Measurements from ENCODE around the gene PIGR.
"Not testable (repeated sequence)": the region's sequence is repeated elsewhere in the genome, so short reads cannot be mapped to it uniquely, and the experiment has no call there.

PIGR gene

DNA sequence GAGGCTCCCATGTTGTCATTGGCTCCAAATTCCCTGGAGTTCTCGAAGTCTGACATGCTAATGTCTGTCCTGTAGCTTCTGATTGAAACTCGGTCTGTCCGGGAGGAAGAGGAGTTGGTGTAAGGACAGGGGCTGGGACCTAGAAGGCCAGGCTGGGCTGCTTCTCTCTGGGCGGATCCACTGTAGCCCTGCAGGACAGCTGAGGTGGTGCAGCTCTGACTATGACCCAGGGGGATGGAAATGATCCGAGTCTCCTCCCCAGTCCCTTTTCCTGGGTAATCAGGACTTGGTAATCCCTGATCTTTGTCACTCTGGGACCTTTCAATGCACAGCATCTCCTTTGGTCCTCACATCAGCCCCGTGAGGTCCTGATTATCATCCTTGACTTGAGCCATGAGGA lies 14.6 kb downstream of the PIGR start:
- DNase-seq, result no peak

DNA sequence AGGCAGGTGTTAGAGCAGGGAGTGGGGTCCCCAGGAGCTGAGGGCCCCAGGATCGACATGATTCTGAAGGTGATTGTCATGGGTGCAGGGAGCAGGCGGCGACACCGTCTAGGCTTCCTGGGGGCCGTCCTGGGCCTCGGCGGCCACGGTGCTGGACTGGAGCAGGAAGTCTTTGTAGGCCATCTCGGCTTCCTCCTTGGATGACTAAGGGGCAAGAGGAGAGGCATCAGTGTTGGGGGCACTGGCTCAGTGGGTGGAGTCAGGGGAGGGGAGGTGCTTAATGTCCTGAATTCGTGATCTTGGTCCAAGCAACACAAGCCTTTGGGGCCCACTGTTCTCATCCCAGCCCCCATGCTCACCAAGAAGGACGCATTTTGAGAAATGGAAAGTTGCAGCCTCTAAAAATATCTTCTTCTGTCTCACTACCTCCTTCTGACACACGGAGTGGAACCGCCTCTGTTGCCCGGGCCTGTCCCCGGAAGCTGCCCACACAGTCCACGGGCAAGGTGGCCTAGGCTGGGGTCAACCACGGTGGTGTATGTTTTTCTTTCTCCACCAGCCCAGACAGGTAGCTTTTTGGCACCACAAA lies 16.0 kb downstream of the PIGR start:
- peak; percentile 36 for DNase-seq

DNA sequence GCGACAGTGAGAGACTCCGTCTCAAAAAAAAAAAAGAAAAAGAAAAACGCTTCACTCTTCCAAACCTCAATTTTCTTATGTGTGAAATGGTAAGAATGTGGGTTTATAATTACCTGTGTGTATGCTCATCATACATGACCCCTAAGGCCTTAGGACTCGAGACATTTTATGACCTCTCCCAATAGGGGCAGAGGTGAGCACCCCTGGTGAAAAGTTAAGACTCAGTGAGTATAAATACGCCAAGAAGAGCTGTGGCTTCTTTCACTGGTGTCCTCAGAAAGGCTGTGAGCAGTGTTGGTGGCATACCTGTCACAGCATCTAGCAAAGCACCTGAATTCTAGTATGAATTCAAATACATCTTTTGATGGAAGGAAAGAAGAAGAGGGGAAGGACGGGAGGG lies 16.7 kb downstream of the PIGR start:
- DNase-seq, result no peak

DNA sequence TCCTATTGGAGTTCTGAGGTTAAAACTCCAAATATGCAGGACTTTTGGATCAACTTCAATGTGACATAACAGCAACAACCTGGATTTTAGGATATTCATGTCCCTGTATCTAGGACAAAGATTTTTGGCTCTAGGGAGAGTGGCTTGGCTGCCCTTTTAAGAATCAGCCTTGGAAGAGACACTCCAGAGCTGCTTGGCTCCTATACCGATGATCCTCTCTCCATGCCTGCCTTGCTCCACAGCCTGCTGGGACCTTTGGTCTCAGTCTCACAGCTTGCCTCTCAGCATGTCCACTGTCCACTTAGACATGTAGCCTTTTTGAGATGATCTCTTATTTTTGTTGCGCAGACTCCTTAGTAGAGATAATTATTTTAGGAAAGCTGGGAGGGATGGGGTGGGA lies 20.0 kb downstream of the PIGR start:
- no peak for DNase-seq

DNA sequence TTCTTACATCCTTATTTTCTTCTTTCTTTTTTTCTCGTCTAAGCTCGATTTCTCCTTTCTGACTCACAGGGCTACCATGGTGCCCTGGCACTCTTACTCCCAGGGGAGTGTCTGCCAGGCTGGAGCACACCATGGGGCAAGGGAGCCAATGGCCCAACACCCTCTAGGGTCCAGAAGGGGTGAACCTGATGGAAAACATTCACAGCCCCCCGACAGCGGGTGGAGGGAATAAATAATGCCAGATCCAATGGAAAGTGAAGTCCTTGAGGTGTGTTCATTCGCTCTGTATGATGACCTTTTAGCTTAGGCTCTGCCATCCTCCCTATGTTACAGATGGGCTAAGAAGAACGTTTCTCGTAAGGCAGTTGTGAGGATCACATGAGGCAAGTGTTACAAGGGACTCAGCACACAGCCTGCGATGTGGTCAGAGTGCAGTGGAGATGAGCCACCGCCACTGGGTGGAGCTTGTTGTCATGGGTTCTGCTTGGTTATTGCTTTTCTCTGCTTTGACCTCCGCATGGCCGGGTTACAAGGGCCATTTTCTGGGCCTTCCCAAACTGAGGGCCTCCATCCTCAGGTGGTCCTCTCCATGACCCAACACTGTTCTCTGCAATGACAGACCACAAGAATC lies 21.0 kb downstream of the PIGR start:
- DNase-seq, result peak; percentile 38

DNA sequence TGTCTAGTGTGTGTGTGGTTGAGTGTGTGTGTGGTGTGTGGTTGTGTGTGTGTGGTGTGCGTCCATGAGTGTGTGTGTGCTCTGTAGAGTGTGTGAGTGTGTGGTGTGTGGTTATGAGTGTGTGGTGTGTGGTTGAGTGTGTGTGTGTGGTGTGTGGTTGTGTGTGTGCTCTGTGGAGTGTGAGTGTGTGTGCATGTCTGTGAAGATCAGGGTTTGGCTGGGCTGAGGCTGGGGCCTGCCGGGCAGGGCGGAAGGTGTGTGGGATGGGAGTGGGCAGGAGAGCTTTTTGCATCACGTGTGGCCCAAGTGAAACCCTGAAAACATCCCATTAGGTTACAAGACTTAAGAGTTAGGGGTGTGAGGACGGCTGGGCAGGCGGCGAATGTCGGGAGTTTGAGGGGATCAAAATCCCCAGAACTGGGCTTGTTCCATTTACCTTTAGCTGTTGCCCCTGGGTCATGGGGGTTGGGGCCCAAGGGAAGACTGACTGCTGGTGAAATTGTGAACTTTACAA lies 21.6 kb downstream of the PIGR start:
- peak; percentile 19 for DNase-seq

DNA sequence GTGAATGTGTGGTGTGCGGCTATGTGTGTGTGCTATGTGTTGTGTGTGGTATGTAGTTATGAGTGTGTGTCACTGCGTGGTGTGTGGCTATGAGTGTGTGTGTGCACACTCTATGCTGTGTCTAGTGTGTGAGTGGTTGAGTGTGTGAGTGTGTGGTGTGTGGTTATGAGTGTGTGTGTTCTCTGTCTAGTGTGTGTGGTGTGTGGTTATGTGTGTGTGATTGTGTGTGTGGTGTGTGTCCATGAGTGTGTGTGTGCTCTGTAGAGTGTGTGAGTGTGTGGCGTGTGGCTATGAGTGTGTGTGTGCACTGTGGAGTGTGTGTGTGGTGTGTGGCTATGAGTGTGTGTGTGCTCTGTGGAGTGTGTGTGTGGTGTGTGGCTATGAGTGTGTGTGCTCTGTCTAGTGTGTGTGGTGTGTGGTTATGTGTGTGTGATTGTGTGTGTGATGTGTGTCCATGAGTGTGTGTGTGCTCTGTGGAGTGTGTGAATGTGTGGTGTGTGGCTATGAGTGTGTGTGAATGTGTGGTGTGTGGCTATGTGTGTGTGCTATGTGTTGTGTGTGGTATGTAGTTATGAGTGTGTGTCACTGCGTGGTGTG lies 22.2 kb downstream of the PIGR start:
- not testable (repeated sequence) for DNase-seq

DNA sequence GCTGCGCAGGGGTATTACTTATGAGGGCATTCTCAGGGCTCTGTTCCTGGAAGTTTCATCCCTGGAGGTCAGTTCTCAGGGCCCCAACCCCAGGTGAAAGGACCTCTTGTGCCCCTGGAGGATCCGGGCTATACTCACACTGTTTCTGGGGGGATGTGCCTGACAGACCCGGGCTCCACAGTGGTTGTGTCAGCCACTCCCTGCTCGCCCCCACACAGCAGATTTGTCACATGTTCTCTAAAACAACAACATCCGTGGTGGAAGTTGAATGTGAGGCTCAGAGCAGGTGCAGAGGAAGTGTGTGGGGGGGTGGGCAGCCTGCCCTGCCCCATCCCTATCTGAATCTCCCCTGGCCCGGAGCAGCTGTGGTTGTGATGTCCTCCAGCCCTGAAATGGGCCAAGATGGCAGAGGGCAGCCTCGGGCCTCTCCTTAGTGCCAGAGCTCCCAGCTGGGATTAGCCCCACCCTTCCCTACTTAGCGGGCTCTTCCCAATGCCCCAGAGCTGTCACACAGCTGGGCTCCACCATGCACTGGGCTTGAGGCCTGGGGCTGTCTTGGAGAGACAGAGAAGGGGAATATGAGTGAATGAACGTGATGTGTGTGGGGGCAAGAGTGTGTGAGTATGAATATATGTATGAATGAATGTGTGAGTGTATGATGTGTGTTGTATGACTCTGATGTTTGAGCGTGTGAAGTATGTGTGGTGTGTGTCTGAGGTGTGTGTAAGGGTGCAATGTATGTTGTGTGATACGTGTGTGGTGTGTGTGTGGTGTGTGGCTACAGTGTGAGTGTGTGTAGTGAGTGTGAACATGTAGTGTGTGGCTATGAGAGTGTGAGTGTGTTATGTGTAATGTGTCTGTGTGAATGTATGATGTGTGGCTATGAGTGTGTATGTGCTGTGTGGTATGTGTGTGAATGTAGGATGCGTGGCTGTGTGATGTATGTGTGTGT lies 23.0 kb downstream of the PIGR start:
- peak; percentile 63 for DNase-seq

DNA sequence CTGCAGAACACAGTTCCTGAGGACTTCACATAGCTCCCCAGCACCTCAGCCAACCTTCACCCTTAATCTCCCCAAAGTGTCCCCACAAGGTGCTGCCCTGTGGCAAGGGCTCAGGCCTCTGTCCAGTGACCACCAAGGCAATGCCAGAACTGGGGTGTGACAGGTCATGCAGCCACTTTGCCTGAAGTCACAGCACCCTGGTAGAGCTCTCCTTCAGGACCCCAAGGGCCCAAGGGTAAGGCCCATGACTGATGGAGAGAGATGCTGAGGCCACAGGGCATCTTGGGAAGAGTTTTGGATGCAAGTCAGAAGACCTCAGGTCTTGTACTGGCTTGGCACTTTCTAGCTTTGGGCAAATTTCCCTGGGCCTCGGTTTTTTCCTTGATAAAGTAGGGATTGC lies 23.7 kb downstream of the PIGR start:
- DNase-seq, result no peak

DNA sequence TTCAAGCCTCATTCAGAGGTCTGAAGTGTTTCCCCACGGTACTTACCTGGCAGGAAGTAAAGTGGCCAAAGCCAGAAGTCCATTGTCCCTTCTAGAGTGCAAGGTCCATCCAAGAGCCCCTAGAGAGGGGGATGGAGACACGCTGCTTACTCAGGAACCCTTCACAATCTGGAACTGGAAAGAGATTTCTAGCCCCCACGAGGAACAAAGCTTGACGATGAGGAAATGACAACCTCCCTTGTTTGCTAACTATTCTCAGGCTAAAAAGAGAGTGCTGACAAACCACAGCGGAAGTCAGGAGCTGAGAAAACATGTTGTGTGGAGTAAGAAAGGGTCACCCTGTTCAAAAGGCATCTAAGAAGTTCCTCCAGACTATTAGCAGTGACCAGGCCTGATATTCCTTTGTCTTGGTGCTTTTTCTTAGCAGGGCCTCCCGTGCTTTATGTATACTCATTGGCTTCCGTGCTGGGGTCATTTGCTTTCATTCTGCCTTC lies 24.4 kb downstream of the PIGR start, which contains the start of gene FCMR:
Gene FCMR (minus strand): TSS at position 170 of the 494 bp plus-strand sequence. CDS start 87 bp downstream, at position 83.
- peak; percentile 12 for DNase-seq

DNA sequence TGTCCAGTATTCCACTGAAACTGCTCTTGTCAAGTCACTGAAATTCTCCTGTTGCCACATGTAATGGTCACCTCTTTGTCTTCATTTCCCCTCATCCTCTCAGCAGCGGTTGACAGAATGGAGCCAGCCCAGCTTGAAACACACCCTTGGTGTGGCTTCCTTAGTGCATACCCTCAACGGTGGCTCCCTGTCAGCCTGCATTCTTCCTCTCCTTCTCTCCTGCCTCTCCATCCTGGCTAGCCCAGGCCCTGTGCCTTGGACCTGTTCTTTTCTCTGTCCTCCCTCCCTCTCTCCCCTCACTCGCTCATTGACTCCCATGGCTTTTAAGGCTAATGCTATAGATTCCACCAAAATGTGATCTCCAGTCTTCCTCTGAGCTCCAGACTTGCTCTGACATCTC lies 28.2 kb downstream of the PIGR start:
- DNase-seq, result no peak

DNA sequence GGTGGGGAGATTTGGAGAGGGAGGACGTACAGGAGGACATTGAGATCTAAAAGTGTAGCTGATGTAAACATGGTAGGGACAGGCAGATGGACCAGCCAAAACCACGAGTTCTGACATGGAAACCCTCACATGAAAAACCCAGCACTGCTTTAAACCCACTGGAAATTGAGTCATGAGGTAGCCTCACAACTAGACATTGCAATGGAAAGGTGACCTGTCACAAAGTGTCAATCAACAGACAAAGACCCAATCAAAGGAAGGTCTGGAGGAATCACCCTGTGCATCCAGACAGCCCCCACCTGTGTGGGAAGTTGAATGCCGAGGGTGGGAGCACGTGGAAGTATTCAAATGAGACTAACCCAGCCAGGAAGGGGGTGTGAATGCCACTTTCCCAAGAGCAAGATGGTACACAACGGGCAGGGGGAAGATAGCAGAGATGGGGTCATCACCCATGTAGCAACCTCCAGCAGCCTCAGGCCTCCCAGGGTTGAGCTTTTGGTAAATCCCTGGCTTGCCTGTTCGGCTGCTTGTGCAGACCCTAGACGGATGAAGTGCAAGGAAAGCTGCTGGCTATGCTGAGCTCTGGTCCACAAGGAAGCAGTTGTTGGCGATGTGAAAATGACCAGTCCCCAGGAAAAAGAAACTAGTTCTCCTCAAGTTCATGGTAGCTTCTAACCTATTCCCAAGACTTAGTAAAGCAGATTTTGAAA lies 30.1 kb downstream of the PIGR start:
- DNase-seq, result no peak

DNA sequence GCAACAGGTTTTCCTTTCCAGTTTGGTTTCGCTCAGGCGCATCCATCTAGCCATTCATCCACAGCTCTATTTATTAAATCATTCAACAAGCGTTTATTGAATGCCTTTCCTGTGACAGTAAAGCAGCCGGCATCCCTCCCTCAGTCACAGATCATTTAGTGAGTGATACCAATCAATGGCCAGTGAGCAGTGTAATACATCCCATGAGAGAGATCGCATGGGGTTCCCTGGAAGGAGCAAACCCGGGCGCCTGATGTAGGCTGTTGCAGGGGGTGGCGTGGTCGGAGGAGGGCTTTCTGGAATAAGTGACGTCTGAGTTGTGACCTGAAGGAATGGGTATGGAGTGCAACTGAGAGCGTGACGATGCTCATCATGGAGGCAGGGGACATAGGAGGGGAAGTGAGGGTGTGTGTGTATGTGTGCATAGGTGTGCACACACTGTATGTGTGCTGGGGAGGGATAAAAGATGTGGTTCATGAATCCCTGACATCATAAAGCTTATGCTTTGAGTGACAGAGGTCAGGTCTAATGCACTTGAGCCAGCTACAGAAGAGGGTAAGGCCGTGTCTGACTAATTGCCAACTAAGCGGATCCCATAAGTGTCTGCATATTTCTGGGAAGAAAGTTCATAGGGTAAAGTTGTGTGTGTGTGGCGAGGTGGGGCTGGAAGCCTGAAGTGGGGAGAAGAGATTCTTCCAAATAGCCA lies 31.1 kb downstream of the PIGR start:
- DNase-seq, result no peak

DNA sequence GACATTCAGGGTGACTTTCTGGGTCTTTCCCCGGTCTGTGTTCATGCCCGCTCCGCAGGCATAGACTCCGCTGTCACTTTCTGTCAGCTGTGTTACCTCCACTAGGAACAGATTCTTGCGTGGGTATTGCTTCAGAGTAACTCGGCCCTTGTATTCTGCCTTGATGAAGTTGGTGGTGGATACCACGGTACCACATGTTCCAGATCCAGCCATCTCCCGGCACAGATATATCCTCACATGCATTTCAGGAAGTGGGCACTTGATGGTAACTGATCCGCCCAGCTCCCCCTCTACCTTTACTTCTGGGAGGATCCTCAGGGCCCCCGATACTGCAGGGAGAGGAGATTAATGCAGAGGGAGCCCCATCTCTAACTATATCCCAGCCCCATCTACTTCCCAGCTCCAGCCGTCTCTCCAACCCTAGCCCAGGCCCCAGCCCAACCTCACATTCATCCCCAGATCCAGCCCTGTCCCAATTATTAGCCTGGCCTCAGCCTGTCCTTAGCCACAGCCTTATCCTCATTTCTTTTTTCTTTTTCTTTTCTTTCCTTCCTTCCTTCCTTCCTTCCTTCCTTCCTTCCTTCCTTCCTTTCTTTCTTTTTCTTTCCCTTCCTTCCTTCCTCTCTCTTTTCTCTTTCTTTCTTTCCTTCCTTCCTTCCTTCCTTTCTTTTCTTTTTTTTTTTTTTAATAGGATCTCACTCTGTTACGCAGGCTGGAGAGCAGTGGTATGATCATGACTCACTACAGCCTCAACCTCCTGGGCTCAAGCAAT lies 32.3 kb downstream of the PIGR start:
- DNase-seq, result no peak

DNA sequence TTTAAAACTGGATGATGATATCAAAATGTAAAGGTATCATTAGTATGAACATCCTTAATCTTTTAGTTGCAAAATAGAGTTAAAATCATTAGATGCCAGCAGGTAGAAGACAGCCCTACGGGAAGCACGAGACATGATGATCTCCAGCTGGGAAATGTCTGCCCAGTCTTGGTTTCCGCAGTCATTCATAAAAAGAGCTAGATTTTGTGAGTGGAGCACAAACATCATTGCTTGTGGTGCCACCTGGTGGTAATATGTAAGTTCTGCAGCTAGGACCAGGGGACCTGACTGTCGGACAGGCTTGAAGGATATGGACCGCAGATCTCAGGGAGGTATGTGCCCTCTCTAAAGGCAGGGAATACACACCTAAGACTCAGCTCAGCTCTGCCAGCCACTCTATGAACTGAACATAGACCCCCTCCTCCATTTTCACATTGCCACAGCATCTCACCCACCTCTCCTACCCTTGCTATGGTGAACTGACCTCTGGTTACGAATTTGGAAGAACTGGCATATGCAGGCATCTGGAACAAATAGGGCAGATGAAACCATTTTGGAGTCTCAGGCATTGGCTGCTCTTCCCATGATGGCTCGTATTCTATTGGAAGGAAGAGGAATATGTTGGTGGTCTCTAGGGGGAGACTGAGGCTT lies 33.7 kb downstream of the PIGR start:
- DNase-seq, result peak; percentile 48

DNA sequence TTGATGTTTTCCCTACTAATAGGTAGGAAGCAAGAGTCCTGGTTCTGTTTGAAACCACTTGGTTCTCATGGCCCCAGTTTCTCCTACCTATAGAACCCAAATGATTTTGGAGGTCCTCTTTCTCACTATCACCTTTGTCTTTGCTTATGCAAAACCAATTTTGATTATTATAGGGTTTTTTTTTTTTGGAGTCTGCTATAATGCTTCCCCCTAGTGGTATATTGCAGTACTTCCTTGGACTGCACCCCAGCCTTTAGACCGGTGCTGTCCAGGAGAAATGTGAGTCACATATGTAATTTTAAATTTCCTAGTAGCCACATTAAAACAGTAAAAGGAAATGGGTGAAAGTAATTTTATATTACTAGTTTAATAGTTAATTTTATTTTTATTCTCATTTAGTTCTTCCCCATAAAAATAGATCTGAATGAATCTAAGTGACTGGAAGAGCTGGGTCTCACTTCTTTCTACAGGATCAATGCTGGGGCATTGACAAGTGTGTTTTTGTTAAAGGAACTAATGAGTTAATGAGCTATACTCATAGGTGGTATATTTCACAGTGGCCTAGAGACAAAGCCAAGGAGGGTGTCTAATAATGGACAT lies 35.1 kb downstream of the PIGR start:
- no peak for DNase-seq

DNA sequence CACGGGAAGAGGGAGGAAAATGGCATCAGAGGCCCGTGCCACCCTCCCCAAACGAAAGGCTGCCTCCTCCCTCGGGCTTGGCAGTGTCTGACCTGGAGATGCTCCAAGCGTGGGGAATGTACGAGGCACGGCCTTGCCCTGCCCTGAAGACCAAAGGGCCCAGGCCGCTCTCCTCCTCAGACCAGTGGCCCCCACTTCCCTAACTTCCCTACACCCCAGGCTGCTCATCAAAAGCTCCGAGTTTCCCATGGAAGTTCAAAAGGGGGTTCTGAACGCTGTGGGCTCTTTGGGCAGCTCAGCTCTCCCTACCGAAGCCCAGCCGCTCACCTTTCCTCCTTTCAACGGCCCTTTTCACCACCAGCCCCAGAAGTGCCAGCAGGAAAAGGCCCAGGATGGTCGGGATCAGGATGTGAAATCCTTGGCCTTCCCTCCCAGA lies 36.4 kb downstream of the PIGR start:
- DNase-seq, result no peak

DNA sequence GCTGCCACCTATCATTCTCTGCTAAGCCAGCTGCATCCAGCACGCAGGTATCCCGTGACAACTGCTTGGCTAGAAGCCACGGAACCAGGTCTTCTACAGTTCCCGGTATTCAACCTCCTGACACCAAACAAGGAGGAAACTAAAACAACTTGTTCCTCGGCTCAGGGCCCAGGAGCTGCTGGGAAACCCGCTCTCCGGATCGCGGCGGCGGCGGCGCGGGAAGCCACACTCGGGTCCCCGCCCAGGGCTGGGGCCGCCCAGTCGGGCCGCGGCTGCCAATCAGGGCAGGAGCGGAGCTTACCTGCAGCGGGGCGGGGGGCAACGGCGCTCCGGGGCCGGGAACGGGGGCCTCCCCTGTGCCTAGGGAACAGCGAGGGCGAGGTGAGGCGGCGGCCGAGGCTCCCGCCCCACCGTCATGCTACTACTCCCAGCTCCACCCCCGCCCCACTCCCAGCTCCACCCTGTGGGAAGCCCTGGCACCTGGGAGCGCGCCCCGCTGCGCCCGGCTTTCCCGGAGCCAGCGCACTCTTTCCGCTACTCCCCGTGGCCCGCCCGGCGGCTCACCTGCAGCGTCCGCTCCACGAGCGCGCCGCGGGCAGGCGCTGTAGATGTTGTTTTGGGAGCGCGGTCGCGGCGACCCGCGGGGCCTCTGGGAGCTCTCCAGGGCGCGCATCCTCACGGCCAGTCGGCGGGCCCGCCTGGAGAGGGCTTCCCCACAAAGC lies 36.9 kb downstream of the PIGR start:
- DNase-seq, result peak; percentile 17

DNA sequence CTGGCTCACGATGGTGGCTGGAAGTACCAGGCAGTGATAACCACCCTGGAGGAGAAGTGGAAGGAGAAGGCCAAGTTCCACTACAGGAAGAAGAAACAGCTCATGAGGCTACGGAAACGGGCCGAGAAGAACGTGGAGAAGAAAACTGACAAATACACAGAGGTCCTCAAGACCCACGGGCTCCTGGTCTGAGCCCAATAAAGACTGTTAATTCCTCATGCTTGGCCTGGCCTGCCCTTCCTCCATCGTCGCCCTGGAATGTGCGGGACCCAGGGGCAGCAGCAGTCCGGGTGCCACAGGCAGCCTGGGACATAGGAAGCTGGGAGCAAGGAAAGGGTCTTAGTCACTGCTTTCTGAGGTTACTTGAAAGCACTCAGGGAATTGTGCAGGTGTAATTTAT lies 38.2 kb downstream of the PIGR start:
- no peak for DNase-seq
